Stomach (tissue), 9 donors: ENCODE results near the gene RFTN1. TPM values are rescaled to one million over a fixed set of nuclear protein-coding genes. Genes with fewer than 3 reads are reported as not detected.

Experiments used
- DNase-seq, 2 donors: peaks; one replicate each; pipeline versions ENCODE4 v3.0.0 to v3.0.0-alpha.2; 2013 to 2019
- H3K27ac ChIP-seq, 5 donors: fragments of 200-600 bp in 4 of 5; sonication (generic) in 4 of 5; one replicate each; pipeline ENCODE4 v1.5.1; 2013 to 2019; ENCODE audit warnings: mild to moderate bottlenecking in 1 of 5, moderate library complexity in 1 of 5
- H3K27me3 ChIP-seq, 3 donors: fragments of 200-600 bp; sonication (generic); one replicate each; pipeline ENCODE4 v1.5.1; 2017 to 2019; ENCODE audit warnings: mixed run types in 1 of 3
- H3K36me3 ChIP-seq, 4 donors: fragments of 200-600 bp; sonication (generic); 1 replicate in 3 of 4; 2 replicates in 1 of 4; pipeline ENCODE4 v1.5.1; 2016 to 2019
- H3K4me1 ChIP-seq, 4 donors: fragments of 200-600 bp; sonication (generic); one replicate each; pipeline ENCODE4 v1.5.1; 2016 to 2019
- H3K4me3 ChIP-seq, 4 donors: fragments of 200-600 bp; sonication (generic) in 3 of 4; one replicate each; pipeline ENCODE4 v1.5.1; 2016 to 2019; ENCODE audit warnings: mild to moderate bottlenecking in 1 of 4
- H3K9me3 ChIP-seq, 4 donors: fragments of 200-600 bp; sonication (generic); one replicate each; pipeline ENCODE4 v1.5.1; 2016 to 2019
- CTCF ChIP-seq, 7 experiments: fragments of 450-650 bp in 4 of 7; fragments of 200-600 bp in 3 of 7; sonication (generic) in 3 of 7; IDR thresholded peaks; one replicate each; pipeline ENCODE4 v1.5.1; 2016 to 2019; ENCODE audit warnings: antibody characterized with exemption in 7 of 7, control low read depth in 2 of 7, mild to moderate bottlenecking in 1 of 7
- EP300 ChIP-seq: sonication (generic); formaldehyde crosslinking; IDR thresholded peaks from one replicate; pipeline ENCODE4 v1.6.1; 2017; ENCODE audit warnings: antibody characterized with exemption
- POLR2A ChIP-seq, 4 donors: fragments of 450-650 bp; IDR thresholded peaks; one replicate each; pipeline ENCODE4 v1.6.1; 2016; ENCODE audit warnings: antibody characterized with exemption in 4 of 4, control low read depth in 2 of 4, mild to moderate bottlenecking in 1 of 4, moderate library complexity in 1 of 4
- POLR2AphosphoS5 ChIP-seq, 3 donors: sonication (generic); formaldehyde crosslinking; IDR thresholded peaks; one replicate each; pipeline ENCODE4 v1.6.1; 2016; ENCODE audit warnings: antibody characterized with exemption in 3 of 3
- whole genome bisulfite sequencing, 5 donors: extraction: QIAGEN DNeasy Blood & Tissue Kit in 3 of 5; methylation state at CpG; one replicate each; pipeline versions ENCODE4 v1.1.5 to v1.1.7; 2013 to 2018; 5-methylcytosine and 5-hydroxymethylcytosine counted together
- intact Hi-C: fragments of 100-400 bp; cut with DNase I; formaldehyde crosslinking; loops from one replicate; pipeline ENCODE4 v1.15.1; 2023; ENCODE audit warnings: low total_unique reads
- polyA plus RNA-seq, 3 donors: library from polyadenylated mRNA; stranded (reverse); fragments of 200-250 nt; gene quantifications; one replicate each; pipeline ENCODE4 v1.2.3, GENCODE V29; 2013
- total RNA-seq, 5 donors: library from RNA; depleted of rRNA; stranded (reverse); fragments of >200 nt; gene quantifications; one replicate each; pipeline versions ENCODE4 v1.1.0 to v1.2.3, GENCODE V29; 2014 to 2016
- donor health status: healthy with polysubstance abuse.
- donor health status: Bipolar disorder and iron deficiency.
- donor health status: healthy.

Gene RFTN1
- total and polyA plus RNA-seq, 8 donors: 4.6 to 103 (median 18.9) TPM

GRCh38 chr3:16509721-16510619 is 3.5 kb downstream of the RFTN1 start:
- no peak overlapping the region for H3K4me3 ChIP-seq
- peaks cover 4 to 65% (median 35%) of the 10 kb centered on the region in 4 donors for H3K4me1 ChIP-seq
- no peak for DNase-seq
- peaks cover 0 to 34% (median 10%) of the 10 kb centered on the region in 3 donors for H3K27me3 ChIP-seq
- TF ChIP-seq CTCF (IDR thresholded peaks at IDR 0.05) (no peak), EP300 (no peak), POLR2A (IDR thresholded peaks at IDR 0.05) (no peak), POLR2AphosphoS5 (IDR thresholded peaks at IDR 0.05) (no peak)
- H3K9me3 ChIP-seq: no peaks in the 10 kb centered on the region
- H3K27ac ChIP-seq: peak overlapping the region in 3 of 5 donors; percentile 34 to 86 (median 84)
- WGBS, 5 donors: 49 to 61% (median 55%) methylated on average over 10 of the region's 10 CpGs
- intact Hi-C loops: no loop called here
- no peaks in the 10 kb centered on the region for H3K36me3 ChIP-seq

GRCh38 chr3:16508591-16508995 is 4.9 kb downstream of the RFTN1 start:
- 44 to 63% (median 51%) methylated on average over 6 of the region's 6 CpGs for WGBS, 5 donors
- peaks cover 0 to 24% (median 10%) of the 10 kb centered on the region in 3 donors for H3K27me3 ChIP-seq
- H3K4me1 ChIP-seq: peaks cover 4 to 60% (median 34%) of the 10 kb centered on the region in 4 donors
- intact Hi-C loops: no loop called here
- H3K36me3 ChIP-seq: no peaks in the 10 kb centered on the region
- no peaks in the 10 kb centered on the region for H3K9me3 ChIP-seq
- TF ChIP-seq CTCF (IDR thresholded peaks at IDR 0.05) (no peak), EP300 (no peak), POLR2AphosphoS5 (IDR thresholded peaks at IDR 0.05) (no peak), POLR2A (IDR thresholded peaks at IDR 0.05) (no peak)
- H3K4me3 ChIP-seq: no peak overlapping the region
- no peak for DNase-seq
- no peak overlapping the region for H3K27ac ChIP-seq

DNA sequence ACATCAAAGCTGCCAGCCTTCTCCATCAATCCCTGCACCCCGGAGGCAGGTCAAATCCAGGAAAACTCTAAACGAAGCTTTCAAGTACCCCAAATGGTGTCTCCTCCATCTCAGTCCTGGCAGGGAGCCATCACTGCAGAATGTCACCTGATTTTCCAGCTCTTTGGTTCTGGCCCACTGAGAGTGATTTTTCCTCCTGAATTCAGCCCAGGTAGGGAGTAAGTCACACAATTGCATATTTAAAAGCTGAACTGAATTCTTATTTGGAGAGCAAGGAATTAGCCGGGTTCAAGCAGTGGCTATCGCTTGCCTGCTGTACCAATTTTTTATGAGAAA is 5.3 kb downstream of the RFTN1 start:
- Histone ChIP-seq H3K36me3 (no peaks in the 10 kb centered on the region), H3K4me3 (peak overlapping the region in 1 of 4 donors; percentile 0), H3K9me3 (no peaks in the 10 kb centered on the region), H3K27me3 (peaks cover 0 to 20% (median 8%) of the 10 kb centered on the region in 3 donors), H3K27ac (no peak overlapping the region), H3K4me1 (peaks cover 4 to 58% (median 31%) of the 10 kb centered on the region in 4 donors)
- WGBS, 5 donors: 54 to 68% (median 67%) methylated on average over 4 of the region's 4 CpGs
- intact Hi-C loops: no loop called here
- DNase-seq: no peak
- no peak for TF ChIP-seq POLR2AphosphoS5 (IDR thresholded peaks at IDR 0.05)
- TF ChIP-seq CTCF (IDR thresholded peaks at IDR 0.05): no peak
- TF ChIP-seq EP300: no peak
- no peak for TF ChIP-seq POLR2A (IDR thresholded peaks at IDR 0.05)

GRCh38 chr3:16507578-16508242 is 5.8 kb downstream of the RFTN1 start:
- TF ChIP-seq EP300 (no peak), POLR2AphosphoS5 (IDR thresholded peaks at IDR 0.05) (no peak), CTCF (IDR thresholded peaks at IDR 0.05) (no peak), POLR2A (IDR thresholded peaks at IDR 0.05) (no peak)
- peaks cover 0 to 15% (median 3%) of the 10 kb centered on the region in 3 donors for H3K27me3 ChIP-seq
- peaks cover 4 to 53% (median 26%) of the 10 kb centered on the region in 4 donors for H3K4me1 ChIP-seq
- H3K27ac ChIP-seq: no peak overlapping the region
- peak overlapping the region in 1 of 4 donors; percentile 0 for H3K4me3 ChIP-seq
- no peak for DNase-seq
- no peaks in the 10 kb centered on the region for H3K36me3 ChIP-seq
- 82 to 89% (median 88%) methylated on average over 4 to 8 of the region's 8 CpGs for WGBS, 5 donors
- intact Hi-C loops: no loop called here
- no peaks in the 10 kb centered on the region for H3K9me3 ChIP-seq
